Measurements from ENCODE around the gene NDUFAF5.
"Not testable (repeated sequence)": the region's sequence is repeated elsewhere in the genome, so short reads cannot be mapped to it uniquely, and the experiment has no call there.

The NDUFAF5 gene

GRCh38 chr20:13784893-13785715 lies at the start of gene NDUFAF5, which contains the start of gene ESF1:
TSS of gene NDUFAF5 (plus strand) at chr20:13785028. CDS start at chr20:13785069, 41 bp downstream.
TSS of gene ESF1 (minus strand) at chr20:13784919. CDS start at chr20:13783140, 1,779 bp downstream.
- DNase-seq, result peak; percentile 88

GRCh38 chr20:13735826-13736225 lies 49.0 kb upstream of the NDUFAF5 start:
- DNase-seq, result no peak

- no peak for DNase-seq
Observed at GRCh38 chr20:13736436-13737191, 48.2 kb upstream of the NDUFAF5 start.

- not testable (repeated sequence) for DNase-seq
Observed at GRCh38 chr20:13738187-13738586, 46.6 kb upstream of the NDUFAF5 start.

- no peak for DNase-seq
Observed at GRCh38 chr20:13739731-13740649, 44.8 kb upstream of the NDUFAF5 start.

- no peak for DNase-seq
Observed at GRCh38 chr20:13741879-13742278, 42.9 kb upstream of the NDUFAF5 start.

GRCh38 chr20:13744352-13744751 lies 40.5 kb upstream of the NDUFAF5 start:
- no peak for DNase-seq

- no peak for DNase-seq
Observed at GRCh38 chr20:13745784-13746183, 39.0 kb upstream of the NDUFAF5 start.

GRCh38 chr20:13749811-13750210 lies 35.0 kb upstream of the NDUFAF5 start:
- DNase-seq, result no peak

- DNase-seq, result no peak
Observed at GRCh38 chr20:13753436-13754036, 31.3 kb upstream of the NDUFAF5 start.

GRCh38 chr20:13755809-13756208 lies 29.0 kb upstream of the NDUFAF5 start:
- DNase-seq, result no peak

- DNase-seq, result no peak
Observed at GRCh38 chr20:13756551-13756950, 28.3 kb upstream of the NDUFAF5 start.

- no peak for DNase-seq
Observed at GRCh38 chr20:13758884-13759283, 25.9 kb upstream of the NDUFAF5 start.

- DNase-seq, result not testable (repeated sequence)
Observed at GRCh38 chr20:13760451-13760946, 24.3 kb upstream of the NDUFAF5 start.

GRCh38 chr20:13765299-13765698 lies 19.5 kb upstream of the NDUFAF5 start:
- no peak for DNase-seq

- no peak for DNase-seq
Observed at GRCh38 chr20:13765868-13766416, 18.9 kb upstream of the NDUFAF5 start.

GRCh38 chr20:13770141-13770540 lies 14.7 kb upstream of the NDUFAF5 start:
- no peak for DNase-seq

- DNase-seq, result no peak
Observed at GRCh38 chr20:13771853-13772453, 12.9 kb upstream of the NDUFAF5 start.

- DNase-seq, result no peak
Observed at GRCh38 chr20:13772529-13772928, 12.3 kb upstream of the NDUFAF5 start.

- no peak for DNase-seq
Observed at GRCh38 chr20:13775867-13776266, 9.0 kb upstream of the NDUFAF5 start.

GRCh38 chr20:13777171-13777601 lies 7.6 kb upstream of the NDUFAF5 start:
- no peak for DNase-seq

Measured in activated CD4-positive, alpha-beta T cell treated with anti-CD3 and anti-CD28 coated beads, Interleukin-2, amount 50 U/mL, for 1 hour (primary cell).